Right lobe of liver (tissue), 6 donors: ENCODE results near the gene ACP6. TPM values are rescaled to one million over a fixed set of nuclear protein-coding genes. Genes with fewer than 3 reads are reported as not detected.

Source experiments
- ATAC-seq, 4 donors: fragments of 200-7000 bp; cut with Tn5 transposase; one replicate each; pipeline ENCODE4 v1.9.1; 2020; ENCODE audit warnings: mild to moderate bottlenecking in 4 of 4, moderate library complexity in 4 of 4
- DNase-seq, 3 donors: peaks; one replicate each; pipeline ENCODE4 v3.0.0-alpha.2; 2020
- H3K27ac ChIP-seq, 3 donors: fragments of 200-600 bp; one replicate each; pipeline ENCODE4 v1.8.0; 2022
- H3K27me3 ChIP-seq, 2 donors: fragments of 200-600 bp; one replicate each; pipeline ENCODE4 v1.8.0; 2022
- H3K36me3 ChIP-seq, 4 donors: fragments of 200-600 bp; sonication (generic) in 1 of 4; one replicate each; pipeline versions ENCODE4 v1.5.1 to v1.8.0; 2017 to 2022; ENCODE audit warnings: control low read depth in 1 of 4
- H3K4me1 ChIP-seq, 4 donors: fragments of 200-600 bp; sonication (generic) in 1 of 4; one replicate each; pipeline versions ENCODE4 v1.5.1 to v1.8.0; 2017 to 2022; ENCODE audit warnings: control low read depth in 1 of 4
- H3K4me3 ChIP-seq, 3 donors: fragments of 200-600 bp; one replicate each; pipeline ENCODE4 v1.8.0; 2022
- H3K9me3 ChIP-seq, 4 donors: fragments of 200-600 bp; sonication (generic) in 1 of 4; one replicate each; pipeline versions ENCODE4 v1.5.1 to v1.8.0; 2017 to 2022; ENCODE audit warnings: control low read depth in 1 of 4
- POLR2A ChIP-seq: fragments of 450-650 bp; IDR thresholded peaks from one replicate; pipeline ENCODE4 v1.6.1; 2017; ENCODE audit warnings: antibody characterized with exemption, mild to moderate bottlenecking
- WGBS: methylation state at CpG from one replicate; pipeline ENCODE4 v1.1.6; 2018; ENCODE audit warnings: low coverage, low lambda C conversion rate; ENCODE audit not compliant: insufficient coverage; ENCODE audit errors: missing lambda C conversion rate; 5-methylcytosine and 5-hydroxymethylcytosine counted together
- intact Hi-C, 2 donors: fragments of 100-400 bp; cut with DNase I; formaldehyde crosslinking; loops; one replicate each; pipeline versions ENCODE4 v1.11.2 to v1.14.1; 2022
- total RNA-seq, 6 experiments: library from RNA; depleted of rRNA in 2 of 6; stranded (reverse); fragments of >200 nt in 2 of 6; fragmentation: NEBNext Ultra II Directional in 3 of 6; extraction: Animal tissue kit (Norgen Biotek cat#: 25700) in 3 of 6; gene quantifications; one replicate each; pipeline versions ENCODE4 v1.1.0 to v1.2.4, GENCODE V29; 2016 to 2023
- TF ChIP-seq, protein P1 (sequence below), 4 donors: fragments of 200-600 bp in 3 of 4; fragments of 450-650 bp in 1 of 4; IDR thresholded peaks; one replicate each; pipeline versions ENCODE4 v1.5.1 to v1.8.0; 2016 to 2022; ENCODE audit warnings: antibody characterized with exemption in 4 of 4, mild to moderate bottlenecking in 2 of 4
- donor health status: DM: no; HTN: yes; CAD: no.
- donor health status: DM: no; HTN: no; CAD: no.
- donor health status: DM: no; HTN: no; CAD: no.
- donor health status: DM: no; HTN: yes; CAD: no.
- donor health status: DM: no; HTN: yes; CAD: no.

Gene ACP6
- total RNA-seq, 6 experiments from 2014 or later, result 6.8 to 17.7 (median 11.9) TPM

DNA sequence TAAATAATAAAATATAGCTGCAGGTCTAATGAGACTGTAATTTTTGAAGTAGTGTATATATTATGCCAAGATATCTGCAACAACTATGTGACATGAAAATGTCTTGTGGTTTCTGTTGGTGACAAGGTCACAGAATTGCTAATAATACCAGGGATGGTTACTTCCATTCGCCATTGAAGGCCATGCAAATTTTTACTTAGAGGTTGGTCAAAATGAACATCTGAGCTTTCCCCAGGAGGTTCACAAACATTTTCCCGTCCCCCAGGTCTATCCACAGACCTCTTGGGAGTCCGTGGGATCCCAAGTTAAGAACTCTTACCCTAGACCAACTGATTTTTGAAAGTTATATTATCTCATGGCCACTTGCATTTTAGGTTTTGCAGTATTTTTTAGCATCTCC, 66.3 kb downstream of the ACP6 start:
- no peak for TF ChIP-seq POLR2A
- TF ChIP-seq, protein P1, sequence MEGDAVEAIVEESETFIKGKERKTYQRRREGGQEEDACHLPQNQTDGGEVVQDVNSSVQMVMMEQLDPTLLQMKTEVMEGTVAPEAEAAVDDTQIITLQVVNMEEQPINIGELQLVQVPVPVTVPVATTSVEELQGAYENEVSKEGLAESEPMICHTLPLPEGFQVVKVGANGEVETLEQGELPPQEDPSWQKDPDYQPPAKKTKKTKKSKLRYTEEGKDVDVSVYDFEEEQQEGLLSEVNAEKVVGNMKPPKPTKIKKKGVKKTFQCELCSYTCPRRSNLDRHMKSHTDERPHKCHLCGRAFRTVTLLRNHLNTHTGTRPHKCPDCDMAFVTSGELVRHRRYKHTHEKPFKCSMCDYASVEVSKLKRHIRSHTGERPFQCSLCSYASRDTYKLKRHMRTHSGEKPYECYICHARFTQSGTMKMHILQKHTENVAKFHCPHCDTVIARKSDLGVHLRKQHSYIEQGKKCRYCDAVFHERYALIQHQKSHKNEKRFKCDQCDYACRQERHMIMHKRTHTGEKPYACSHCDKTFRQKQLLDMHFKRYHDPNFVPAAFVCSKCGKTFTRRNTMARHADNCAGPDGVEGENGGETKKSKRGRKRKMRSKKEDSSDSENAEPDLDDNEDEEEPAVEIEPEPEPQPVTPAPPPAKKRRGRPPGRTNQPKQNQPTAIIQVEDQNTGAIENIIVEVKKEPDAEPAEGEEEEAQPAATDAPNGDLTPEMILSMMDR (IDR thresholded peaks at IDR 0.05), result no peak
- 100% methylated on average over 3 of the region's 3 CpGs for WGBS
- H3K4me1 ChIP-seq, result peaks cover 0 to 6% (median 0%) of the 10 kb centered on the region in 4 donors
- H3K27me3 ChIP-seq, result no peaks in the 10 kb centered on the region
- H3K27ac ChIP-seq, result no peak overlapping the region
- ATAC-seq (no peak), DNase-seq (no peak)
- no peak overlapping the region for H3K4me3 ChIP-seq
- intact Hi-C loops, result no loop called here
- H3K9me3 ChIP-seq, result no peaks in the 10 kb centered on the region
- peaks cover 0 to 5% (median 0%) of the 10 kb centered on the region in 4 donors for H3K36me3 ChIP-seq

DNA sequence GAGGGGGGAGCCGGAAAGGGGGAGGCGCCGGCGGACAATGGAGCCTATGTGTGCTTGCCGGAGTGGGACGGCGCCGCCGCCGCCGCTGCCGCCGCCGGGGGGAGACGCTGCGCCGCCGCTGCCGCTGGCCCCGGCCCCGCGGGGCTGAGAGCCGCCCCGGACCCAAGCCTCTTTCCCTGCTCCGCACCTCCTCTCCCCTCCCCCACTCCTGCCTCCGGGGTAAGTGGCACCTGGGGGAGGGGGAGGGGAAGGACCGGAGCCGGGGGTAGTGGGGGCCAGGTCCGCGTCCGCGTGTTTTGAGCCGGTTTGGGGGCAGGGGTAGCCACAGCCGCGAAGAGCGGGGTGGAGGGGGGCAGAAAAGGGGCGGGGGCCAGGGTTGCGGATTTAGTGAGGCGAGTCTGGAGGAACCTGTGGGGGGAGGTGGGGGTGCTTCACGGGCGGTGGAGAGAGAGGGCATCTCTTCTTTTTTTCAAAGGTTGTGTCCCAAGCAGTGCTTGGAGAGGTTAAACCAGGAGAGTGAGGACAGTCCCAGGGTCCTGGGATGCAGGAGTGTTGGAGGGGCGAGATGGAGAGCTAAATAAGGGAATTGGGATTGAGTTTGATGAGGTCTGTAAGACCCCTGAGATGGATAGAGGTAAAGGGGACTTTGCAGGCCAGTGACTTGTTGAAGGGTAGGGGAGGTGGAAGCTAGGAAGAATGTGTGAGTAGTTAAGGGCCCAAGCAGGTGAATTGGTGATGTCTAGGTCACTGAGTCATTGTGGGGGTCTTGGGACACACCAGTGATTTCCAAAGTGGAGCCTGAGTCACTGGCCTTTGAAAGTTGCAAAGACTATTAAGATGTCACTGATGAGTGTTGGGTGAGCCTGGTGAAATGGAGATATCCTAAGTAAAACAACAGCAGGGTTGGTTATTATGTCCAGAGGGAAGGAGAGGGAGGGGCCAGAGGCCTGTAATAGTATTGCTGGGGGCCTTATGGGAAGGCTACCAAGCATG, 69.9 kb downstream of the ACP6 start:
- no peaks in the 10 kb centered on the region for H3K36me3 ChIP-seq
- ATAC-seq, result no peak
- H3K27ac ChIP-seq, result peak overlapping the region in 1 of 3 donors; percentile 83
- peak overlapping the region; percentile 42 to 82 (median 66) for H3K4me3 ChIP-seq
- intact Hi-C loops, result no loop called here
- no peaks in the 10 kb centered on the region for H3K9me3 ChIP-seq
- H3K27me3 ChIP-seq, result no peaks in the 10 kb centered on the region
- H3K4me1 ChIP-seq, result peaks cover 0 to 6% (median 0%) of the 10 kb centered on the region in 4 donors
- WGBS, result 1% methylated on average over 9 of the region's 42 CpGs
- TF ChIP-seq, protein P1 (IDR thresholded peaks at IDR 0.05), result peak in 1 of 4 donors; percentile 48
- TF ChIP-seq POLR2A, result peak; percentile 61
- no peak for DNase-seq

- peak; percentile 99 for DNase-seq
- Histone ChIP-seq H3K36me3 (no peaks in the 10 kb centered on the region), H3K9me3 (no peaks in the 10 kb centered on the region), H3K4me1 (peaks cover 0 to 6% (median 0%) of the 10 kb centered on the region in 4 donors), H3K27me3 (no peaks in the 10 kb centered on the region), H3K4me3 (peak overlapping the region; percentile 60 to 82 (median 66)), H3K27ac (peak overlapping the region; percentile 66 to 84 (median 83))
- TF ChIP-seq POLR2A, result peak; percentile 79
- TF ChIP-seq, protein P1 (IDR thresholded peaks at IDR 0.05), result no peak
- WGBS, result 0% methylated on average over 4 of the region's 80 CpGs
- peak; percentile 91 to 97 (median 93) for ATAC-seq
- intact Hi-C loops, result no loop called here
Measured at GRCh38 chr1:147599362-147600118, 70.8 kb downstream of the ACP6 start.

DNA sequence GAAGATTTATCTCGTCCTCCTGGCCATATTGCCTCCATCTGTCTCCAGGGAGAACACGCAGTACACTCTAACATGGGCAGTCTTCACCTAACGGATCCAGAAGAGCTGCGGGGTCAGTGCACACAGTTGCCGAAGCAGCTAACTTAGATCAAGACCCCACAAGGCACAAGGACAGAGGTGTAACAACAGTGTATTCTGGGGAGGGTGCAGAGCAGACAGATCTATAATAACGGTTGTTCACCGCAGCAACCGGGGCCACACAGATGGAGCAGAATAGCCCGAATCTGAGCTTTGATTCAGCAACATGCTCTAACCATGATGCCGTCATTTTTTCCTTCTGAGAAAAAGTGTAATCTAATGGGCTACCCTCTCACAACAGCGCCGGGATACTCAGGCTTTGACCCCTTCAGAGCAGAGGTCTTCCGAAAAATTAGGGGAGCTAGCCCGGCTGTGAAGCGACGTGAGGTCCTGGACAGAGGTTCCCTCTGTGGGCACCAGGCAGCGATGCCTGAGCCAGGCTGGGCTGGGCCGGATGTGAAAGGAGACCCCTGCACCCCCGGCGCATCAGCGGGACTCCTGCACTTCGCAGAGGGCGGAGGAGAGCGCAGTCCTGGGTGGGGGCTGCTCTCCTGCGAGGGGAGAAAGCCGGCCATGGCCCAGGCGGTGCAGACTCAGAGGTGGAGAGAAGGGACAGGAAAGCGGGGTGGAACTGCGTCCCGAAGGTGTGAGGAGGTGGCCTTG, 71.5 kb downstream of the ACP6 start:
- Histone ChIP-seq H3K4me3 (peak overlapping the region; percentile 60 to 82 (median 66)), H3K27ac (peak overlapping the region; percentile 66 to 84 (median 83)), H3K27me3 (no peaks in the 10 kb centered on the region), H3K36me3 (no peaks in the 10 kb centered on the region), H3K4me1 (peaks cover 0 to 6% (median 0%) of the 10 kb centered on the region in 4 donors), H3K9me3 (no peaks in the 10 kb centered on the region)
- ATAC-seq, result peak in 2 of 4 donors; percentile 7 to 11
- TF ChIP-seq POLR2A, result no peak
- TF ChIP-seq, protein P1 (IDR thresholded peaks at IDR 0.05), result no peak
- WGBS, result 16% methylated on average over 13 of the region's 30 CpGs
- peak in 2 of 3 donors; percentile 58 to 69 for DNase-seq
- intact Hi-C loops, result no loop called here
